HG03521 (cell line): Measurements from ENCODE around the gene LCN6.
"Not testable (repeated sequence)": the region's sequence is repeated elsewhere in the genome, so short reads cannot be mapped to it uniquely, and the experiment has no call there.

Source experiments
- ATAC-seq: cut with Tn5 transposase; IDR thresholded peaks from one replicate; pipeline ENCODE4 v1.9.1; 2021; ENCODE audit warnings: mild to moderate bottlenecking, moderate library complexity; ENCODE audit not compliant: unreplicated experiment

The LCN6 gene, protein sequence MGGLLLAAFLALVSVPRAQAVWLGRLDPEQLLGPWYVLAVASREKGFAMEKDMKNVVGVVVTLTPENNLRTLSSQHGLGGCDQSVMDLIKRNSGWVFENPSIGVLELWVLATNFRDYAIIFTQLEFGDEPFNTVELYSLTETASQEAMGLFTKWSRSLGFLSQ

GRCh38 chr9:136748201-136748600, at the start of gene LCN6:
LCN6 (minus strand) TSS chr9:136748525; CDS start chr9:136748483, 42 bp downstream.
- no peak for ATAC-seq

DNA sequence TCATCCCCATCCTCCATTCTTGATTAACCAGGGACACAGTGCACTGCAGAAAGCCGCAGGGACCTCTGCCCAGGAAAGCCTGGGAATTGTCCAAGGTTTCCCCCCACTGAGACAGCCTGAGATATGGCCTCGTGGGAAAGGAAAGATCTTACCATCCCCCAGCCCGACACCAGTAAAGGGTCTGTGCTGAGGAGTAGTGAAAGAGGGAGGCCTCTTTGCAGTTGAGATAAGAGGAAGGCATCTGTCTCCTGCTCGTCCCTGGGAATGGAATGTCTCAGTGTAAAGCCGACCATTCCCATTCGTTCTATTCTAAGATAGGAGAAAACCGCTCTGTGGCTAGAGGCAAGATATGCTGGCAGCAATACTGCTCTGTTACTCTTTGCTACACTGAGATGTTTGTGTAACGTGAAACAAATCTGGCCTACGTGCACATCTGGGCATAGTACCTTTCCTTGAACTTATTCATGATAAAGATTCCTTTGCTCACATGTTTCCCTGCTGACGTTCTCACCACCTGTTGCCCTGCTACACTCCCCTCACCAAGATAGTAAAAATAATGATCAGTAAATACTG, 48.5 kb upstream of the LCN6 start:
- ATAC-seq: not testable (repeated sequence)

GRCh38 chr9:136796238-136796774, 48.0 kb upstream of the LCN6 start, which contains the start of gene CCDC183:
CCDC183 (plus strand) TSS chr9:136796338; CDS start chr9:136796398, 60 bp downstream.
- no peak for ATAC-seq

DNA sequence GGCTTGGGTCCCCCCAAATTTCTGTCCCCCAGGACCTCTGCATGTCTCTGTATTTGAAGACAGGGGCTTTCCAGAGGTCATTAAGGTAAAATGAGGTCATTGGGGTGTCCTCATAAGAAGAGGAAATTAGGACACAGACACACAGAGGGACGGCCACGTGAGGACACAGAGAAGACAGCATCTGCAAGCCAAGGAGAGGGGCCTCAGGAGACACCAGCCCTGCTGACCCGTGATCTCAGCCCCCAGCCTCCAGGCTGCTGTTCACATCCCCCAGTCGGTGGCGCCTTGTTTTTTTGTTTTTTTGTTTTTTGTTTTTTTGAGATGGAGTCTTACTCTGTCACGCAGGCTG, 46.6 kb upstream of the LCN6 start:
- ATAC-seq: no peak

DNA sequence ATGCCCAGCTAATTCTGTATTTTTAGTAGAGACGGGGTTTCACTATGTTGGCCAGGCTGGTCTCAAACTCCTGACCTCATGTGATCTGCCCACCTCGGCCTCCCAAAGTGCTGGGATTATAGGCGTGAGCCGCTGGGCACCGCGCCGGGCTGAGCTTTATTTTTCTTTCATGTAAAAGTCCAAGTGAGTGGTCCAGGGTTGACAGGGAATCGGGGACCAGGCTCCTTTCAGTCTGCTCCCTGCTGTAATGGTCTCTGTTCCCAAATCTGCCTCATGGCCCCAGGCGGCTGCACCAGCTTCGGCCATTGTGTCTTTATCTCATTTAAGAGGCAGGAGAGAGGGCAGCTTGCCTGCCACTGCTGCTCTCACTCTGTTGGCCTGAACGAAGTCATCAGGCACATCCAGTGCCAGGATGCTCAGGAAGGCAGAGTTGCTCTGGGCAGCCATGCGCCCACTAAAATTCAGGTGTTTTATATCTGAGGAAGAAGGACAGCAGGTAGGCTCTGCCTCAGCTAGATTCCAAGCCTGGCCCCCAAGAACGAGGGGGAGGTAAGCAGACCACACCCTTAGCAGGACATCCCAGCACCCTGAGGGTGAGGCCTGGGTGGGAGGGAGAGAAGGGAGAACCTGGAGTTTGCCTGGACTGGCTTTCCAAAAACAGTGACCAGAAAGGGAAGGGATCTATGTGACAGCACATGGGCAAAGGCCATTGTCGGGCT, 46.1 kb upstream of the LCN6 start:
- ATAC-seq: no peak

DNA sequence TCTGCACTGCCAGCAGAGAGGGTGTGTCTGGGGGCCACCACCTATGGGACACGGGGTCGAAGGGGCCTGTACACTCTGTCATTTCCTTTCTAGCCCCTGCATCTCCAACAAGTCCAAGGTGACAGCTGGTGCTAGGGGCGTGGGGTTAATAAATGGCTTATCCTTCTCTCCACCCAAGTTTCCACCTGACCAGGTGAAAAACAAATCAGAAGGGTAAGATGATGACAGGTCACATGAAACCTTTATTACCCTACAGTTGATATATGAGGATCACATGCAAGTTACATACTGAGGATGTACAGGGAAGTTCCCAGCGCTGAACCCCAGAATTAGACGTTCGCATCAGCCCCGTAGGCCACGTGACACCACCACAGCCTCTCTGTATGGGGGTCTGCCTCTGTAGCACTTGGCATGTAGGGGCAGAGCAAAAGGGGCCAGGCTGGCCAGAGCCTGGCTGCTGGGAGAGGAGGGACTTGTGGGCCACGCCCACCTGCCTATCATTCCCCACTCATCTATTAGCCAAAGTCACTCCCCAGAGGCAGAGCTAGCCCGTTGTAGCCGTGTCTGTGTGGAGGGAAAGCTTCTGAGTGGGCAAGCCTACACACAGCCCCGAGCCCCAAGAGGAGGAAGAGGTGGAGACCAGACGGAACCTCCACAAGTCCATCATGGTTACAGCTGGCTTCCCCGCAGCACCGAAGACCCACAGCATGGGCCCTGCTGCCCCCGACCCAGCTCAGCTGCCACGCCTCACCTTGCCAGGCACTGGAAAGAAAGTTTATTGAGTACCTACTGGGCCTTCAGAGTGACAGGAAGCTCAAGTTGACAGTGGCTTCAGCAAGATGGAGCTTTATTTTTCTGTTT, 45.0 kb upstream of the LCN6 start:
- no peak for ATAC-seq

DNA sequence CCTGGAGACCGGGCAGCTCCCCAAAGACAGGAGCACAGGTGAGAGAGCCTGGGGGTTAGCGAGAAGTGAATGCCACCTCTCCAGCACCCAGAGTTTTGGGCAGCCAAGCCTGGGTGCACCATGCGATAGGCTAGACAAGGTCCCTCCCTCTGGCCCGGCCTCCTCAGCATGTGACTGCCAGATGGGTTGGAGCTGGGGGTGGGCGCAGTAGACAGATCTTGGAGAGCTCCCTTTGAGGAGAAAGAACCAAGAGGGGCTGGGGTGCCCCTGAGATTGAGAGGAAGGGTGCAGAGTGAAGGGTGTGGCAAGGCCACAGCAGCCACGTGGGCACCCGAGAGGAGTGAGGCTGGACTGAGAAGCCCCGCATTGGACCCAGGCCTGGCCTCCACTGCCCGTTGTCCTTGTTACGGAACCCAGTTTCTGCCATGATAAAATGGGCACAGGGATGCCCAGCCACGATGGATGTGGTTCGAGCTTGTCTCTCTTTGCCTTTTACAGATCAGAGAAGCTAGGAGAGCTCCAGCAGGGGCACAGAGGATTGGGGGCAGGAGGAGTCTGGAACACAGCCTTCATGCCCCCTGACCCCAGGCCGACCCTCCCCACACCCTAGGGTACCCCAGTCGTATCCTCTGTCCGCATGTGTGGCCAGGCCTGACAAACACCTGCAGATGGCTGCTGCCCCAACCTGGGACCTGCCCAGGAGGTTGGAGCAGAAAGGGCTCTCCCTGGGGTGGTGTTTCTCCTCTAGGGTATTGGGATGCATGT, 44.2 kb upstream of the LCN6 start:
- no peak for ATAC-seq

DNA sequence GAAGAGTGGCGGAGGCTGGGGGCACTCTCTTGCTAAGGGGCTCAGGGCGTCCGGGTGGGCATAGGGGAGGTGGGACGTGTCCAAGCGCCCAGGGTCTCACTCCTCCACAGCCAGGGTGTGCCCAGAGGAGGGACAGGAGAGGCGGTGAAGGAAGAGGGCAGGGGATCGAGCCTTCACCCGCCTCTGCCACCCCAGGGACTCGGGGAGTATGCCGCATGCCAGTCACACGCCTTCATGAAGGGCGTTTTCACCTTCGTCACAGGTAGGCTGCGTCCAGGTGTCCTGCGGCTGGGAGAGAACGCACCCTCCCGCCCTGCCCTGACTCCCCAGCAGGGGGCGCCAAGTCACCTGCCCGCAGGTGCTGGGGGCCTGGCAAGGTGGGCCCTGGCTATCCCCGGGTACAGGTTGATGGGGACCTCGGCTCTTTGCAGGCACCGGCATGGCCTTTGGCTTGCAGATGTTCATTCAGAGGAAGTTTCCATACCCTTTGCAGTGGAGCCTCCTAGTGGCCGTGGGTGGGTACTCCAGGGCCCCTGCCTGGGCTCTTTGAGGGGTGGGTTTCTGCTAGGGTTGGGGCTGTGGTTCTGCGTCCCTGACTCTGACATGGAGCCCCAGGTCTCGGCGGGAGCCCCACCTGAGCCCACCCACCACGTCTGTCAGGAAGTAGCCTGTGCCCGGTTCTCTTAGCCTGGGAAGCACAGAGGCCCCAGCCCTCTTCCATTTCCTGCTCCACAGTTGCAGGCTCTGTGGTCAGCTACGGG, 43.4 kb upstream of the LCN6 start:
- no peak for ATAC-seq

GRCh38 chr9:136790640-136791515, 42.6 kb upstream of the LCN6 start, which contains the start of gene TMEM141:
TMEM141 (plus strand) TSS chr9:136791344; CDS start chr9:136791371, 27 bp downstream.
- peak; percentile 83 for ATAC-seq

- no peak for ATAC-seq
Measured at GRCh38 chr9:136789523-136789937, 41.2 kb upstream of the LCN6 start.

- ATAC-seq: not testable (repeated sequence)
Measured at GRCh38 chr9:136788644-136789522, 40.6 kb upstream of the LCN6 start.

GRCh38 chr9:136787690-136788400, 39.5 kb upstream of the LCN6 start:
- ATAC-seq: no peak

- ATAC-seq: not testable (repeated sequence)
Measured at GRCh38 chr9:136786983-136787382, 38.7 kb upstream of the LCN6 start.

- ATAC-seq: no peak
Measured at GRCh38 chr9:136786451-136786850, 38.1 kb upstream of the LCN6 start.

DNA sequence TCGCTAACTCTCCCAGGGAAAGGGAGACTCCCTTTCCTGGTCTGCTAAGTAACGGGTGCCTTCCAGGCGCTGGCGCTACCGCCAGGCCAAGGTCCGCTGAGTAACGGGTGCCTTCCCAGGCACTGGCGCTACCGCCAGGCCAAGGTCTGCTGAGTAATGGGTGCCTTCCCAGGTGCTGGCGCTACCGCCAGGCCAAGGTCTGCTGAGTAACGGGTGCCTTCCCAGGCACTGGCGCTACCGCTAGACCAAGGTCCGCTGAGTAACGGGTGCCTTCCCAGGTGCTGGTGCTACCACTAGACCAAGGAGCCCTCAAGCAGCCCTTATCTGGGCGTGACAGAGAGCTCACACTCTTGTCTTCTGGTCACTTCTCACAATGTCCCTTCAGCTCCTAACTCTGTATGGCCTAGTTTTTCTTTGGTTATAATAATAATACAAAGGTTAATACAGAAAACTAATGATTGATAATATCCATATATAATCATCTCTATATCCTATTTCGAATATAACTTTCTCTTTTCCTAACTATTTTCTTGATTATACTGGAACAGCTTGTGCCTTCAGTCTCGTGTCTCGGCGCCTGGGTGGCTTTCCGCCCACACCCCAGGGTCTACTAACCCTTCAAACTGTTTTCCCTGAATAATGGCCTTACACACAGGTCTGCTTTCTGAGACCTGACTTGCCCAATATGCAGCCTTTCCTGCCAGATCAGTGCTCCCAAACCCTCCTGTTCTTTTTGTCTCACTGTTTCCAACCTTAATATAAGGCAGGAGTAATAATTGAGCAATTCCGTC, 37.4 kb upstream of the LCN6 start:
- ATAC-seq: not testable (repeated sequence)

DNA sequence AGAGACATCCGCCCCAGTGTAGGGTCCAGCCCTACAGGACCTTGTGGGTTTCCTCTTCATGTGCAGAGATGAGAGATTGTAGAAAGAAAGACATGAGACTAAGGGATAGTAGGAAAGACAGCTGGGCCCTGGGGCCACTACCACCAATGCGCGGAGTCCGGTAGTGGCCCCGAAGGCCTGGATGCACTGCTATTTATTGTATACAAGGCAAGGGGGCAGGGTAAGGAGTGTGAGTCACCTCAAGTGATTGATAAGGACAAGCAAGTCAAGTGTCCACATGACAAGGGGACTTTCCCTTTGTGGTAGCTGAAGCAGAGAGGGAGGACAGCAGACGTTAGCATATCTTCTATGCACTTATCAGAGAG, 36.7 kb upstream of the LCN6 start:
- no peak for ATAC-seq
